ENCODE measurements around the gene TIGAR.

Gene TIGAR

GRCh38 chr12:4278329-4279197, 42.5 kb upstream of the TIGAR start:
- peaks cover 80% of the 10 kb centered on the region for H3K36me3 Mint-ChIP-seq (ENCODE audit: low read depth)
- H3K27ac Mint-ChIP-seq = peak overlapping the region; percentile 71
- H3K9me3 Mint-ChIP-seq = no peaks in the 10 kb centered on the region
- no peaks in the 10 kb centered on the region for H3K27me3 Mint-ChIP-seq (ENCODE audit: low read depth)
- H3K4me3 Mint-ChIP-seq = peak overlapping the region; percentile 87
- H3K4me1 Mint-ChIP-seq (ENCODE audit: low read depth) = peaks cover 55% of the 10 kb centered on the region

GRCh38 chr12:4279198-4279690, 41.8 kb upstream of the TIGAR start:
- H3K4me3 Mint-ChIP-seq = peak overlapping the region; percentile 87
- H3K36me3 Mint-ChIP-seq (ENCODE audit: low read depth) = peaks cover 86% of the 10 kb centered on the region
- peaks cover 60% of the 10 kb centered on the region for H3K4me1 Mint-ChIP-seq (ENCODE audit: low read depth)
- H3K27me3 Mint-ChIP-seq (ENCODE audit: low read depth) = no peaks in the 10 kb centered on the region
- no peaks in the 10 kb centered on the region for H3K9me3 Mint-ChIP-seq
- H3K27ac Mint-ChIP-seq = peak overlapping the region; percentile 71

- Mint-ChIP-seq H3K4me3 (peak overlapping the region; percentile 63), H3K4me1 (ENCODE audit: low read depth) (peaks cover 66% of the 10 kb centered on the region), H3K27ac (peak overlapping the region; percentile 42), H3K27me3 (ENCODE audit: low read depth) (no peaks in the 10 kb centered on the region), H3K9me3 (no peaks in the 10 kb centered on the region), H3K36me3 (ENCODE audit: low read depth) (peaks cover 84% of the 10 kb centered on the region)
These were observed 40.5 kb upstream of the TIGAR start for GRCh38 chr12:4280351-4281163.

GRCh38 chr12:4281173-4281654, 39.8 kb upstream of the TIGAR start:
- Mint-ChIP-seq H3K4me3 (no peak overlapping the region), H3K4me1 (ENCODE audit: low read depth) (peaks cover 68% of the 10 kb centered on the region), H3K9me3 (no peaks in the 10 kb centered on the region), H3K36me3 (ENCODE audit: low read depth) (peaks cover 84% of the 10 kb centered on the region), H3K27ac (peak overlapping the region; percentile 42), H3K27me3 (ENCODE audit: low read depth) (no peaks in the 10 kb centered on the region)

GRCh38 chr12:4282103-4282891, 38.7 kb upstream of the TIGAR start:
- Mint-ChIP-seq H3K27me3 (ENCODE audit: low read depth) (no peaks in the 10 kb centered on the region), H3K9me3 (no peaks in the 10 kb centered on the region), H3K27ac (peak overlapping the region; percentile 50), H3K36me3 (ENCODE audit: low read depth) (peaks cover 84% of the 10 kb centered on the region), H3K4me3 (peak overlapping the region; percentile 34), H3K4me1 (ENCODE audit: low read depth) (peaks cover 68% of the 10 kb centered on the region)

GRCh38 chr12:4282892-4283511, 38.0 kb upstream of the TIGAR start:
- no peaks in the 10 kb centered on the region for H3K27me3 Mint-ChIP-seq (ENCODE audit: low read depth)
- H3K36me3 Mint-ChIP-seq (ENCODE audit: low read depth) = peaks cover 82% of the 10 kb centered on the region
- H3K4me3 Mint-ChIP-seq = no peak overlapping the region
- H3K27ac Mint-ChIP-seq = peak overlapping the region; percentile 31
- peaks cover 69% of the 10 kb centered on the region for H3K4me1 Mint-ChIP-seq (ENCODE audit: low read depth)
- H3K9me3 Mint-ChIP-seq = no peaks in the 10 kb centered on the region

GRCh38 chr12:4283512-4284255, 37.3 kb upstream of the TIGAR start:
- Mint-ChIP-seq H3K4me3 (no peak overlapping the region), H3K27ac (peak overlapping the region; percentile 67), H3K27me3 (ENCODE audit: low read depth) (no peaks in the 10 kb centered on the region), H3K36me3 (ENCODE audit: low read depth) (peaks cover 82% of the 10 kb centered on the region), H3K4me1 (ENCODE audit: low read depth) (peaks cover 71% of the 10 kb centered on the region), H3K9me3 (no peaks in the 10 kb centered on the region)

- H3K4me3 Mint-ChIP-seq = no peak overlapping the region
- H3K9me3 Mint-ChIP-seq = no peaks in the 10 kb centered on the region
- no peak overlapping the region for H3K27ac Mint-ChIP-seq
- H3K36me3 Mint-ChIP-seq (ENCODE audit: low read depth) = peaks cover 80% of the 10 kb centered on the region
- H3K4me1 Mint-ChIP-seq (ENCODE audit: low read depth) = peaks cover 67% of the 10 kb centered on the region
- H3K27me3 Mint-ChIP-seq (ENCODE audit: low read depth) = no peaks in the 10 kb centered on the region
These were observed 36.7 kb upstream of the TIGAR start for GRCh38 chr12:4284306-4284705.

GRCh38 chr12:4285070-4285469, 35.9 kb upstream of the TIGAR start:
- H3K4me3 Mint-ChIP-seq = no peak overlapping the region
- H3K27ac Mint-ChIP-seq = no peak overlapping the region
- peaks cover 64% of the 10 kb centered on the region for H3K4me1 Mint-ChIP-seq (ENCODE audit: low read depth)
- H3K36me3 Mint-ChIP-seq (ENCODE audit: low read depth) = peaks cover 82% of the 10 kb centered on the region
- no peaks in the 10 kb centered on the region for H3K27me3 Mint-ChIP-seq (ENCODE audit: low read depth)
- H3K9me3 Mint-ChIP-seq = no peaks in the 10 kb centered on the region

- H3K36me3 Mint-ChIP-seq (ENCODE audit: low read depth) = peaks cover 81% of the 10 kb centered on the region
- peaks cover 63% of the 10 kb centered on the region for H3K4me1 Mint-ChIP-seq (ENCODE audit: low read depth)
- no peak overlapping the region for H3K4me3 Mint-ChIP-seq
- H3K27ac Mint-ChIP-seq = no peak overlapping the region
- no peaks in the 10 kb centered on the region for H3K27me3 Mint-ChIP-seq (ENCODE audit: low read depth)
- H3K9me3 Mint-ChIP-seq = no peaks in the 10 kb centered on the region
These were observed 34.8 kb upstream of the TIGAR start for GRCh38 chr12:4286228-4286627.

GRCh38 chr12:4286771-4287317, 34.2 kb upstream of the TIGAR start:
- H3K4me1 Mint-ChIP-seq (ENCODE audit: low read depth) = peaks cover 69% of the 10 kb centered on the region
- H3K27me3 Mint-ChIP-seq (ENCODE audit: low read depth) = no peaks in the 10 kb centered on the region

GRCh38 chr12:4287325-4288211, 33.4 kb upstream of the TIGAR start:
- Mint-ChIP-seq H3K36me3 (ENCODE audit: low read depth) (peaks cover 82% of the 10 kb centered on the region), H3K9me3 (no peaks in the 10 kb centered on the region), H3K4me3 (peak overlapping the region; percentile 11), H3K4me1 (ENCODE audit: low read depth) (peaks cover 69% of the 10 kb centered on the region), H3K27ac (peak overlapping the region; percentile 66), H3K27me3 (ENCODE audit: low read depth) (no peaks in the 10 kb centered on the region)

More at GRCh38 chr12:4286771-4287317, 34.2 kb upstream of the TIGAR start:
- H3K9me3 Mint-ChIP-seq = no peaks in the 10 kb centered on the region
- peaks cover 84% of the 10 kb centered on the region for H3K36me3 Mint-ChIP-seq (ENCODE audit: low read depth)
- peak overlapping the region; percentile 11 for H3K4me3 Mint-ChIP-seq
- H3K27ac Mint-ChIP-seq = peak overlapping the region; percentile 66

Data from T-helper 1 cell treated with Interleukin-12 subunit alpha and Interleukin-12 subunit beta and Interleukin-4 antibody, amounts not matched to agents 30 μg/mL and 1 μg/mL, for 36 hours (primary cell).